Caco-2 (cell line): ENCODE measurements around the gene CSNK2A2. TPM values are rescaled to one million over a fixed set of nuclear protein-coding genes. Genes with fewer than 3 reads are reported as not detected.

Source experiments
- BruUV-seq: library from RNA; stranded (reverse); fragments of 400-500 nt; replicated peaks from 2 replicates; lab custom pipeline; 2021; lab: Mats Ljungman, UMichigan
- CTCF ChIA-PET: fragments of 300-600 bp; sonication (Branson Sonifier 250); formaldehyde crosslinking; loops from one replicate; lab custom pipeline; 2022; ENCODE audit warnings: antibody characterized with exemption; lab: Charles Lee
- POLR2A ChIA-PET: fragments of 300-600 bp; sonication (Branson Sonifier 250); formaldehyde crosslinking; loops from one replicate; lab custom pipeline; 2022; ENCODE audit warnings: antibody characterized with exemption; lab: Charles Lee
- DNase-seq, 2 experiments: peaks; one replicate each; pipeline versions ENCODE4 v3.0.0 to v3.0.0-alpha.2; 2020 to 2022
- H3K27me3 ChIP-seq: replicated peaks from 2 replicates; pipeline ENCODE4 v1.6.0; 2011; ENCODE audit warnings: low read length; ENCODE audit not compliant: control insufficient read depth, insufficient read depth
- H3K36me3 ChIP-seq: 2 replicates; pipeline ENCODE4 v1.5.1; 2011; ENCODE audit warnings: low read length; ENCODE audit not compliant: control insufficient read depth, insufficient read depth
- H3K4me1 ChIP-seq: fragments of 250-450 bp; sonication (Bioruptor Pico); 2 replicates; pipeline ENCODE4 v1.5.1; 2020; ENCODE audit warnings: mild to moderate bottlenecking
- H3K4me3 ChIP-seq: 2 replicates; pipeline ENCODE4 v1.5.1; 2011; ENCODE audit warnings: low read depth, mild to moderate bottlenecking, control low read depth, low read length
- H3K9me3 ChIP-seq: fragments of 250-450 bp; sonication (Bioruptor Pico); 2 replicates; pipeline ENCODE4 v1.5.1; 2020; ENCODE audit warnings: mild to moderate bottlenecking, moderate library complexity
- H3K27ac Mint-ChIP-seq: one replicate; pipeline ENCODE4 v1.8.0; 2022; ENCODE audit warnings: mixed read lengths; ENCODE audit not compliant: unreplicated experiment
- H3K27me3 Mint-ChIP-seq: one replicate; pipeline ENCODE4 v1.8.0; 2022; ENCODE audit warnings: mixed read lengths; ENCODE audit not compliant: insufficient read depth, unreplicated experiment
- H3K36me3 Mint-ChIP-seq: one replicate; pipeline ENCODE4 v1.8.0; 2022; ENCODE audit warnings: mild to moderate bottlenecking, mixed read lengths; ENCODE audit not compliant: insufficient read depth, unreplicated experiment
- H3K4me1 Mint-ChIP-seq: one replicate; pipeline ENCODE4 v1.8.0; 2022; ENCODE audit warnings: low read depth, mixed read lengths; ENCODE audit not compliant: unreplicated experiment
- H3K4me3 Mint-ChIP-seq: one replicate; pipeline ENCODE4 v1.8.0; 2022; ENCODE audit warnings: mild to moderate bottlenecking, moderate library complexity, mixed read lengths; ENCODE audit not compliant: unreplicated experiment
- H3K9me3 Mint-ChIP-seq: one replicate; pipeline ENCODE4 v1.8.0; 2022; ENCODE audit warnings: mixed read lengths; ENCODE audit not compliant: unreplicated experiment
- CTCF ChIP-seq, 2 experiments: fragments of 200-600 bp in 1 of 2; IDR thresholded peaks; 1 replicate in 1 of 2; 2 replicates in 1 of 2; pipeline versions ENCODE4 v1.5.1 to v1.8.0; 2011 to 2022; ENCODE audit warnings: antibody characterized with exemption in 1 of 2, control low read depth in 1 of 2, inconsistent platforms in 1 of 2, low read depth in 1 of 2, low read length in 1 of 2, mild to moderate bottlenecking in 1 of 2, moderate library complexity in 1 of 2; ENCODE audit not compliant: insufficient read depth in 1 of 2, severe bottlenecking in 1 of 2, unreplicated experiment in 1 of 2
- intact Hi-C: fragments of 100-400 bp; cut with micrococcal nuclease; formaldehyde crosslinking; loops from one replicate; pipeline ENCODE4 v1.10.0; 2022; ENCODE audit not compliant: unreplicated experiment
- total RNA-seq: library from RNA; stranded (reverse); gene quantifications from 2 replicates; pipeline ENCODE4 v1.2.3, GENCODE V29; 2022

The CSNK2A2 gene
- total RNA-seq, 1 experiment from 2014 or later, result 181 TPM

DNA sequence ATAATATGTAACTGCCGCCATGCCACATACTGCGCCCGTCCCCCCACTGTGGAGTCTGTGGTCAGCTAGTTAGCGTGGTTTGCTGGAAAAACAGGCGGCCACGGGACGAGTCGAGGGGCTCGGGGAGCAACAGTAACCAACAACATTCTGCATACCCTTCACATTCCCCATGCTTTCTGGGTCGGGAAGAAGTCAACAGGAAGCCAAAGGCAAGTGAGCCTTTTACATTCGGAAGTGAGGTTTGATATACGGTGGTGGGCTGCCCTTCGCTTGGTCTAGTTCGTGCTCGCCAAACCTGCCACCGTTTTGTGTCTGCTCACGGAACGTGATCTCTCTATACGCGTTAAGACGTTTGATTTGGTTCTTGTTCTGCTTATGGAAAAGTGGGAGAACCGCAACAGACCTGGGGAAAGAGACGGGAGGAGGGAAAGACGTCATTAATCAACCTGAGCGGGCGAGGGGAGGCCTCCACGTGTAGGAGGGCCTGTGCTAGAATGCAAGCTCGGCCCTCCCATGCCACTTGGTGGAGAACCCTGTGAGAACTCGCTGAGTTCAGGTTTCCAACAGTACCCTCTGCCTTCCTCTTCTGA is 39.9 kb downstream of the CSNK2A2 start:
- BruUV-seq, result no TSS peak
- Histone ChIP-seq H3K27me3 (no peaks in the 10 kb centered on the region), H3K9me3 (no peaks in the 10 kb centered on the region), H3K4me3 (no peak overlapping the region), H3K36me3 (peaks cover 1% of the 10 kb centered on the region; the same call in 1 of the 2 replicates), H3K4me1 (no peaks in the 10 kb centered on the region)
- intact Hi-C loops, result no loop called here
- H3K27me3 Mint-ChIP-seq, result no peaks in the 10 kb centered on the region
- H3K4me1 Mint-ChIP-seq, result no peaks in the 10 kb centered on the region
- no peak overlapping the region for H3K27ac Mint-ChIP-seq
- TF ChIP-seq CTCF (IDR thresholded peaks at IDR 0.05; ENCODE audit: insufficient read depth in 1 of 2, low read depth in 1 of 2, low read length in 1 of 2, severe bottlenecking in 1 of 2, unreplicated experiment in 1 of 2), result no peak
- H3K4me3 Mint-ChIP-seq, result no peak overlapping the region
- no peak for DNase-seq
- ChIA-PET POLR2A (no interaction called here), CTCF (no interaction called here)
- peaks cover 34% of the 10 kb centered on the region for H3K36me3 Mint-ChIP-seq
- no peaks in the 10 kb centered on the region for H3K9me3 Mint-ChIP-seq

- Histone ChIP-seq H3K9me3 (no peaks in the 10 kb centered on the region), H3K27me3 (no peaks in the 10 kb centered on the region), H3K36me3 (peaks cover 1% of the 10 kb centered on the region; the same call in 1 of the 2 replicates), H3K4me3 (no peak overlapping the region), H3K4me1 (peaks cover 6% of the 10 kb centered on the region)
- intact Hi-C loops, result no loop called here
- ChIA-PET POLR2A (interaction anchor here (1.0 kb wide), 1 partner anchor 28 kb away, joined by 3 read pairs; the partner anchor contains the start of gene CFAP20), CTCF (interaction anchor here (0.6 kb wide), 1 partner anchor 77 kb away, joined by 4 read pairs; no protein-coding TSS in a partner anchor)
- no peaks in the 10 kb centered on the region for H3K4me1 Mint-ChIP-seq
- H3K27me3 Mint-ChIP-seq, result no peaks in the 10 kb centered on the region
- H3K4me3 Mint-ChIP-seq, result no peak overlapping the region
- H3K27ac Mint-ChIP-seq, result no peak overlapping the region
- H3K9me3 Mint-ChIP-seq, result no peaks in the 10 kb centered on the region
- DNase-seq, result no peak
- TF ChIP-seq CTCF (IDR thresholded peaks at IDR 0.05; ENCODE audit: insufficient read depth in 1 of 2, low read depth in 1 of 2, low read length in 1 of 2, severe bottlenecking in 1 of 2, unreplicated experiment in 1 of 2), result no peak
- BruUV-seq, result no TSS peak
- H3K36me3 Mint-ChIP-seq, result peaks cover 28% of the 10 kb centered on the region
These were observed 40.7 kb downstream of the CSNK2A2 start for GRCh38 chr16:58157239-58157638.

GRCh38 chr16:58155839-58156238 is 42.1 kb downstream of the CSNK2A2 start:
- no peak overlapping the region for H3K4me3 ChIP-seq
- H3K9me3 Mint-ChIP-seq, result no peaks in the 10 kb centered on the region

More at GRCh38 chr16:58155839-58156238, 42.1 kb downstream of the CSNK2A2 start:
- no peak overlapping the region for H3K4me3 Mint-ChIP-seq
- peaks cover 11% of the 10 kb centered on the region for H3K4me1 ChIP-seq
- DNase-seq, result no peak
- TF ChIP-seq CTCF (IDR thresholded peaks at IDR 0.05; ENCODE audit: insufficient read depth in 1 of 2, low read depth in 1 of 2, low read length in 1 of 2, severe bottlenecking in 1 of 2, unreplicated experiment in 1 of 2), result no peak
- no TSS peak for BruUV-seq
- ChIA-PET CTCF (no interaction called here), POLR2A (no interaction called here)
- H3K4me1 Mint-ChIP-seq, result no peaks in the 10 kb centered on the region
- H3K36me3 ChIP-seq, result no peaks in the 10 kb centered on the region
- H3K9me3 ChIP-seq, result no peaks in the 10 kb centered on the region
- no peak overlapping the region for H3K27ac Mint-ChIP-seq
- peaks cover 17% of the 10 kb centered on the region for H3K36me3 Mint-ChIP-seq
- intact Hi-C loops, result no loop called here
- no peaks in the 10 kb centered on the region for H3K27me3 ChIP-seq
- H3K27me3 Mint-ChIP-seq, result no peaks in the 10 kb centered on the region
